Stimulated activated CD8-positive, alpha-beta memory T cell treated with anti-CD3 and anti-CD28 coated beads, Interleukin-12 subunit alpha, Interleukin-12 subunit beta, amount 100 ng/mL, for 1 hour (primary cell): ENCODE data around the gene MZB1.
"Not testable (repeated sequence)": the region's sequence is repeated elsewhere in the genome, so short reads cannot be mapped to it uniquely, and the experiment has no call there.

Experiments
- DNase-seq: peaks from one replicate; pipeline ENCODE4 v3.0.0-alpha.2; 2020; ENCODE audit warnings: low read depth

Gene MZB1

DNA sequence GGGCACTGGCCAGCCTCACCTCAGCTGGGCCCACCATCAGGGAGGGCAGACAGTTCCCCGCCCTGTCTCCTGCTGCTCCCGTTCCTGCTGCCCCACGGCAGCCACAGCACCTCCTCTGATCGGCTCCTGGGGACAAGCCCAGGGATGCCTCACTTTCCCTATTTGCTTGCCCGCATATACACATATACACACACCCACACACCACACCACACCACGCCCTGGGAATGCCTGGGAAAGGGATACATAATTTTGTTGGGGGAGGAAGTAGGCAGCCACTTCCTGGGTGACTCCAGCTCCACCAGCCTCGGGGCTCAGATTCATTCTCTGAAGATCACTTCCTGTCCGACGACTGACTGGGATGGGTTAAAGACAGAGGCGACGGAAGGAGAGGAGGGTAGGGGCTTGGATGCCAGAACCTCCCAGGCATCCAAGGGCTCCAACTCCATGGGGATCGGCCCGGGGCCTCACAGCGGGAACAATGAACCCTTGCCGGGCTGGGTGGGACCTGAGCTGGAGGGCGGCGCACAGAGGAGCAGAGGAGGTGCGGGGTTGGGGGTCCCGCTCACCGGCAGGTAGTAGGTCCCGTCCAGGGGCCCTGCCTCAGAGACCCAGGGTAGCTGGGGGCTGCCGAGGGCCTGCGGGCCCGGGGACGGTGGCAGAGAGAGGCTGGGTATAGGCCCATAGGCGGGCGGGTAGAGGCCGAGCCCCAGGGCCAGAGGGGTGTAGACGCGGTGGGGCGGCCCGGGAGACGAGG, 2.0 kb upstream of the MZB1 start:
- DNase-seq = no peak

DNA sequence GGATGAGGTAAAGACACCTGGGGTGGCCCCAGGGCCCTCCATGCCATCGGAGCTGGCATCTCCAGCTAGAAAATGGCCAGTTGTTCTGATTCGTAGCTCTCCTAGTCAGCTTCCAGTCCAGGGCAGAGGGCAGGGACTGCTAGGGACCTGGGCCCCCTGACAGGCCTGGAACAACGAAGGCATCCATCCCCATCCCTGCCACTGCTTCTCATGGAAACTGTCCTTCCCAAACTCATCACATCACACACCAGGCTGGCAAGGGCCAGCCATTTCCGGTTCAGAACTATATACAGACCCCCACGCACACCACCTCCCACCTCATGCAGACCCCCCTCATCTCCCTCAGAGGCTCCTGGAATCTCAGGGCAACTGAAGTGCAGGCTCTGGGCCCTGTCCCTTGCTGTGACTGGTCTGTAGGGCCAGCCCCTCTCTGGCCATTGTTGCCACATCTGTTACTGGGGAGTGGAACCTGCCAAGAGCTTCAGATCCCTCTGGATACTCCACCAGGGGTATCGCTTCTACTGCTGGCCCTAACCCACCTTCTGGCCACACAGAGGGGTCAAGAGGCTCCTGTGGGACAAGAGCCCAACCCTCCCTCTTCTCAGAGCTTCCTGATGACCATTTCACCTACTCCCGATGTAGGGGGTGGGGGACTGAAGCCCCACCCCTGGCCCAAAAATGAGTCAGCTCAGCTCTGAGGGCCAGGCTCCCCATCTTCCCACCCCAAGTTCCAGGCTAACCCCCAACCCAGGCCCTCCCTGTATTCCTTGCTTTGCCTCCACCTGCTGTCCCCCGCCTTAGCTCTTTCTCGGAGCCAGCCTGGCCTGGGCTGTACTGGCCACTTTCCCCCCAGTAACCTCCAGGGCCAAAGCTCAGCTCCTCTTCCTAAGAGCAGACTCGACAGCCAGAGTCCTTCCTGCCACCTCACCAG, 1.2 kb upstream of the MZB1 start:
- no peak for DNase-seq

DNA sequence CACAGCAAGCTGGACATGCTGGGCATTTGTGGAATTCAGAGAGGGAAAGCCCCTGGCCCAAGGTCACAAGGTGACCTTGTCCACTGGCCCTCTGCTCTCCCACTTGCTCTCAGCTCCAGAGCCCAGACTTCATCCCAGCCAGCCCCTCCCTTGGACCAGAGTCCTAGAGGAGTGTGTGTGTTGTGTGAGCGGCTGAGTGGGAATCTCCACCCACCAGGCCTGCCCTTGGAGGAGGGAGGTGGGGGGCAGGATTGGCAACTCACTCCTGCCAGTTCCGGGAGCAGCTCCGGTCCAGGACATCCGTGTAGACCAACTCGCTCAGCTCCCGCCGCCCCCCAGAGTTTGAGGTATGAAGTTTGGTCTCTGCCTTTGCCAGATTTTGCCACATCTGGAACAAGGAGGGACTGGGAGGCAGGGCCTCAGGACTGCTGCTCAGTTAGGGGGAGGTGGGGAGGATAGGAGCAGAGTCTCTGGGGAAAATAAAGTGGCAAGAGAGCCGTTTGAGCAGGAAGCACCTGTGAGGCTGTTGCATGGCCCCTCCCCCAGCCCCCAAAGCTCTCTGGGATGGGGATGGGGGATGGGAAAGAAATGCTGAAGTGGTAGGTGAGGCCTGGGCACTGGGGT, 1.4 kb downstream of the MZB1 start:
- no peak for DNase-seq

DNA sequence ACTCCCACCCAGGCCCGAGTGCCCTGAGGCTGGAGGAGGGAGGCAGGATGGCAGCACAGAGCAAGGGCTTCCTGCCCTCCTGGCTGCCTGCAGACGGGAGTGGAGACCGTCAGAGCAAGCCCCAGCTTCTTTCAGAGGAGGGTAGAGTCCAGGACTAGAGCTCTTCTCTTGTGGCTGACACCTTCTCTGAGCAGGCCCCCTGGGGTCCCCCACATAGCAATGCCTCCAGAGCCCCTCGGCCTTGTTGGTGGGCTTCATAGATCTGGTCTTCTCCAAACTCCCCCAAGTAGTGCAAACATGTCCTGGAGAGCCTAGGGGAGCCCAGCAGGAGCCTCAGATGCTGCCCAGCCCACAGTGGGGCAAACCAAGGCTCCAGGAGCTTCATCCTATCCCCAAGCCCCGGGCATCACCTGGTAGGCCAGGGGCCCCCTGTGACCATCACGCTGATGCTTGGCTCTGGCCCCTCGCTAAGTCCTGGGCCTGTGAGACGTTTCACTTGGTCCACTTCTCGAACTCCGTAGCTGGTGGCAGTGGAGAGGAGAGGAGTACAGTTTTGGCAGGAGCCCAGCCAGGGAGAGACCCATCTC, 2.0 kb downstream of the MZB1 start:
- no peak for DNase-seq

DNA sequence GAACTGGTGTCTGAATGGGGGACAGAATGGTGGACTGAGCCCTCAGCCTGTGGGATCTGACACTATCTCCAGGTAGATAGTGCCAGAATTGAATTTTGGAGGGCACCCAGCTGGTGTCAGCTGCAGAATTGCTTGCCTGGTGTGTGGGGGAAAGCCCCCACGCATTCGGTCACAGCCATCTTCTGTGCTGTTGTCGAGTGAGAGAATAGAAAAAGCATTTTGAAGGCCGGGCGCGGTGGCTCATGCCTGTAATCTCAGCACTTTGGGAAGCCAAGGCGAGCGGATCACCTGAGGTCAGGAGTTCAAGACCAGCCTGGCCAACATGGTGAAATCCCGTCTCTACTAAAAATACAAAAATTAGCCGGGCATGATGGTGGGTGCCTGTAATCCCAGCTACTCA, 2.8 kb downstream of the MZB1 start:
- DNase-seq = not testable (repeated sequence)

DNA sequence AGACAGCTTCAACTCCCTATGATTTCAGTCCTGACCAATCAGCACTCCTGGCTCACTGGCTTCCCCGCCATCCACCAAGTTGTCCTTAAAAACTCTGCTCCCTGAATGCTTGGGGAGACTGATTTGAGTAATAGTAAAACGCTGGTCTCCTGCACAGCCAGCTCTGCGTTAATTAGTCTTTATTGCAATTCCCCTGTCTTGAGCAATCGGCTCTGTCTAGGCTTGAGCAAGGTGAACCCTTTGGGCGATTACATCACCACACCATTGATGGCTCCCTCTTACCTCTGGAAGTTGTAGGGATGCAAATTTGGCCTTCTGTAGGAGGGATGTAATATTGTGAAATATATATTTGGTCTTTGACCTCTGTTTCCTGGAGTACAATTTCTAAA, 3.7 kb downstream of the MZB1 start:
- DNase-seq = no peak

DNA sequence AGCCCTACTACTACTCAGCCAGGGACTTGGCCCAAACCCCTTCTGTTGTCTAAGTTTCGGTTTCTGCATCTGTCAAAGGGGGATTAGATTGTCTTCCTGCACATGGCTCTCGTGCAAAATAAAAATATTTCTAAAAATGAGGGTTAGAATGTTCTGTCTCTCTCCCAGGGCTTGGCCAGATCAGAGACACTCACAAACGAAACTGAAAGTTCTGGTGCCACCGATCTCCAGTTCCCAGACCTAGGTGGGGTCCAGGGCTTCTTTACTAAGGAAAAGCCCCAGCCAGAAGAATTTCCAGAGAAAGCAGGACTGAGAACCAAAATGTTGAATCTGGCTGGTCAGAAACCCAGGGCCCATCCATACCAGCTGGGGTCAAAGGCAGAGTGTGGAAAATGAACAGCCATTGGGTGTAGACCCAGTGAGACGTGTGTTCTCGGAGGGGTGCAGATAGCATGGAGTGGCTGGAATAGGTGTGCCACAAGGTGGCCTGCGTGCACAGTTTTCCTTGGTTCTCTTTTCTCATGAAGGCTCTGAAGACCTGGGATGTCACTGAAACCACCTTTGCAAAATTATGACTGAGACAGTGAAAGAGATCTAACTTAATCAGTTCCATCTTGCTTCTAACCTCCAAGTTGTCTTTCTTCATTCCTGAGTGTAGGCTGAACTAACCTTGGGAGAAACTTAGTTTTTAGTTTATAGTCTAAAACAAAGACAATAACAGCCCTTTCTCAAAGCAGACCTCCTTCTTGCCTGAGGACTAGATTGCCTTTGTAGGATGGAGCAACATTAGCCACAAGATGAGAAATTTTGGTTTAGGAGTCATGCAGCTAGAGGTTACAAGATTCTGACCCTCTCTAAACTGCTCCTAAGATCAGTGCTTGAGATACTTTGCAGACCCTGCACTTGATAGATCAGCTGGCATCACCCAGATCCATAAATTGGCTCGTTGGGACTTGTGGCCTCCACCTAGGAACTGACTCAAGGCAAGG, 4.4 kb downstream of the MZB1 start:
- no peak for DNase-seq

DNA sequence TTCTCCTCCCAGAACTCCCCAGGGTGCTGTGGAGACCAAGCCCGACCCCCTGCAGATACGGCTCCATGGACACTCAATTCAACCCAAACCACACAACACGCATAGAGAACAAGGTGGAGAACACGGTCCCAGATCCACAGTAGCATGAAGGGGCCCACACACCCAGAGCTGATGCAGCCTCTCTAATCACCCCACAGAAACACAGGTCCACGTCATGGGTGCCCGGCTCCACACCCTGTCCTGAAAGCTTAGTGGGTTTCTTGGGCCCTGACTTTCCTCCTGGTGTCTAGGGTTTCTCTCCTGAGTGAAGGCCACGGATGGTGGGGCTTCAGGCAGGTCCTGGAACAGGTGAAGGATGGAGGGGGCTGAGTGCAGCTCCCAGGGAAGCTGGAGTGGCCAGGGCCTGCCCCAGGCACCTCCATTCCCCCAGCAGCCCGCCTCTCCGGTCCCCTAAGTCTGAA, 5.1 kb downstream of the MZB1 start:
- DNase-seq = no peak

DNA sequence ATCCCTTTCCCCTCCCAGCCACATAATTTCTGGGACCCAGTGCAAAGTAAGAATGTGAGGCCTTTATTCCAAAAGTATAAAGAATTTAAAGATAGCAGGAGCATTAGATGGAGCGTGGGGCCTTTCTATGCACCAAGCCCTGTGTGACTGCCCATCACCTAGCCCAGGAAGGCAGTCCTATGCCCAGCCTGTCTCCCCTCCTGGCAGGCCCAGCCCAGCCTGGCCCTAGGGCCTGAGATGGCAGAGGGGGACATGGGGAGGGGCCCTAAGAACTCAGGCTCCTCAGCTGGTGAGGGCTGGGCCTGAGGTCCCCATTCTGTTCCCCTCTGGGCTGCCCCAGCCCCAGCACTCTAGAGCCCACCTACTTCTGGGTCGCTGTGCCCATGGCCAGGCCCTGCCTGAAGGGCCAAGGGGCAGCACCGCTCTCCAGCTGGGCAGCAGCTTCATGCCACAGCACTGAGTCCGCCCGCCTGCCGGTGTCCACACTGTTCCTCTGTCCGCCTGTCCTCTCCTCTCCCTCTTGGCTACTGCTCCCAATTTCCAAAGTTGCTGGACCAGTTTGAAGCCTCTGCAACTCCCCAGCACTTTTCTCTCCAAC, 5.6 kb downstream of the MZB1 start:
- DNase-seq = no peak

DNA sequence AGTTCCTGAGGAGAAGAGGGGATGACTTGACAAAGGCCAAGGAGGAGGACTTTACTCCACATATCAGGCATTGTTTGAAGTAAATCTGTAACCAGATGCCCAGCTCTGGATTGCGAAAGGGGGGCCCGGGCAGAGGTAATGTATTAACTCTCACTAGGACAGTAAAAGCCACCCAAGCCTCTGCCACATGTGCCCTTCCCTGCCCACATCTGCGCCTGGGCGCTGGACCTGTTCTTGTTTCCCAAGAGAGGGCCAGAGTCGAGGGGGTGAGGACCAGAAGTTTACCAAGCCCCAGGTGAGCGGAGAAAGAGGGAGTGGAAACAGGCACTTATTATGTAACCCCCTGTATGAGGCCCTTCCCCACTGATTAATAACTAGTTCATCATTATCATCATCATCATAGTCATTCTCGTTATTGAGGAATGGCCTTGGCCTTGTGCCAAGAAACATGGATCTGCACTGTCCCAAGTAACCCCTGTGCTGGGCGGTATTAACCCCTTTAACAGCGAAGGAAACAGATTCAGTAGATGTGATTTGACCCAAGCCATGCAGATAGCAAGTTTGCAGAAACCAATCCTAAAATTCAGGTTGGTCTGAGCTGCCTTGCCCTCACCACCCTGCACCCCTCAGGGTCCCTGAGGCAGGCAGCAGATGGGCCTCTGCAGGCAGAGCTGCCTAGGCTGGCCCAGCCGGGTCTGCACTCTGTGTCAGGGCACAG, 6.3 kb downstream of the MZB1 start, which contains the start of gene SLC23A1:
SLC23A1 (minus strand) TSS at position 23 of the 718 bp plus-strand sequence. CDS start 44 bp downstream, outside the sequence.
- no peak for DNase-seq

DNA sequence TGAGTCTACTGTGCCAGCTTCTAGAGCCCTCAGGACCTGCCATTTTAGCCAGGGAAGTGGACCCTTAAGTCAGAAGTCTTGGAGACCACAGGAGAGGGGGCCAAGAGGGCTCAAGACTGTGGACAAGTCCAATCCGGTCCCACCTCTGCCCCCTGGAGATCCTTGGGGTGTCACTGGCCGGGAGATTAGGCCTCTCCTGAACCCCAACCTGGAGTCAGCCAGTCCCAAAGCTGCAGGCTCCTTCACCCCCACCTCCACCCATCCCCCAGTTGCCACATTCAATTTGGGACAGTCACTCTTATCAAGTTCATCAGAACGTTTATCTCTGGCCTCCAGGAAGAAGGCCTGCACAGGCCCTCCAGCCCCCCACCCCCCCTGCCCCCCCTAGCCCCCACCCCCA, 6.9 kb downstream of the MZB1 start:
- no peak for DNase-seq

DNA sequence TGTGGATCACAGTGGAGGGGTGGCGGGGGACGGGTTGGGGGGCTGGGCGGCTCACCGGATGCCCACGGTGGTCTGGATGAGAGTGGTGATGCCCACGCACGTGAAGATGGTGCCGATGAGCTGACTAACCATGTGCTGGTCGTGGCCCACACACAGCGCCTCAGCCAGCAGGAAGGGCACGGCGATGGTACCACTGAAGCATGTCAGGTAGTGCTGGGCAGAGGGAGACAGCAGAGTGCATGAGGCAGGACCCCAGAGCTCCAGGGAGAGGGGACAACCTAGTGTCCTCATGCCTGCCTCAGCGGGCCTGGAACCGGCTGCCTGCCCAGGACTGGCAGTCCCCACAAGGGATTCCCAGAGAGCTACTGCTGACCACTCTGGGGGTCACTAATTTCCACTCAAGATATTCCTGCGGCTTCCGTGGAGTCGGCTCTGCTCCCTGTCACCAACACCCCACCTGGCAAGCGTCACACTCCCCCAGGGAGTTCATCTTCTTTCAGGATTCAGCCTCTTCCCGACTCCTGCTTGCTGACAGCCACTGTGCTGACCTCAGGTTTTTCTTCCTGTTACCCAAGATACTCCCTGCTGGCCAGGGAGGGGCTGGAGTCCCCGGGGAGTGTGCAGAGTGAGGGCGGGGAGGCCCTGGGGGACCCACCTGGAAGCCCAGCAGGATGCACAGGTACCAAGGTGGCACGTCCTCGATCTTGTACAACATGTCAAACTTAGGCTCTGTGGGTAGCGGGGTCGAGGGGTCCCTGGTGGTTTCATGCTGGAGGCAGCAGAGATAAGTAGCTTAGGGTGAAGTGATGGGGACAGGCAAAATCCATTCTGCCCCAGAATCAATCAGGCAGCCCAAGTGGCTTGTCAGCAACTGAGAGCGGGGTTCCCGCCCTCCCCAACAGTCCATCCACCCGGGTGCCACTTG, 7.6 kb downstream of the MZB1 start:
- no peak for DNase-seq

DNA sequence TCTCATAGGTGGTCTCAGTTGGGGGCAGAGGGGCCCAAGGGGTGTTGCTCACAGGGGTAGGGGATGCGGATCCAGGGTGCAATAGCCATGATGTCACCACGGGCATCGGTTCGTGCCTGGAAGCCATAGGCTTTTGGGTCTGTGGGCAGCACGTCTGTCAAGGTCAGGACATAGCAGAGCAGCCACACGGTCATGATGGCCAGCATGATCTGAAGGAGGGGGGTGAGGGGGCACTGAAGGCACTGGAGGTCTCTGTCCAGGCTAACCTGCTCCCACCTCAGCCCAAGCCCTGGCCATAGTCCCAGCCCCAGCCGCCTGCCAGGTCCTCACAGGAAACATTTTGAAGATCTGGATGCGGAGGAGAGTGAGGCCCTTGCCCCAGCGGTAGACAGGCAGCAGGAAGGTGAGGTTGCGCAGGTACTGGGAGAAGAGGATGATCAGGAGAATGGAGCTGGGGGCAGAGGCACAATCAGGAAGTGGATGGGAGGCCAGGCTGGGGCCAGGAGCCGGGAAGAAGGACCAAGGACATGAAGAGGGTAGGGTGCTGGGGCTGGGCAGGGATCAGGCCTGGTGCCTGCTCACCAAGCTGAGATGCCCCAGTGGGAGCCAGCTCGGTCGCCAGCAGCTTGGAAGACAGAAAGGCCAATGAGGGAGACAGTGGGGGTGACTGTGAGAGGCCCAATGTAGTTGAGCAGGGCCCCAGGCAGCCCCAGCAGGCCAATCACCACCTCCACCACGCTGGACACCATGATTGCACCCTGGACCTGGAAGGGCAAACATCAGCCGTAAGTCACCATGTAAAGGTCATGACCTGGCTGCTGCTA, 9.9 kb downstream of the MZB1 start:
- DNase-seq = no peak

DNA sequence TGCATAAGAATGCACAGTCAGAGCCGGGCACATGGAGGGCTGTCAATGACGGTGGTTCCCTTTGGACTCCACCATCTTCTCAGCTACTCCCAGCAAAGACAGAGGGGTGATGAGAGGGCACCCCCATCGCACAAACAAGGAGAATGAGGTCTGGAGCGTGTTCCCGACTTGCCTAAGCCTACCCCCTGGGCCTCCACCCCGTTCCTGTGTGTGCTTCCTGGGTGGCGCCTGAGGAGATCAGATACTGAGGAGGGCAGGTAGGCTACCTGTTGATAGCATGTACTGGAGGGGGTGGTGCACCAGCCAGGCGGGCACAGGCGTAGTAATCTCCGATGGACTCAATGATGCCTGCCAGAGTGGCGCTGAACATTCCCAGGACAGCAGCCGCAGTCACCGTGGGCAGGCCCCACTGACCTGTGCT, 10.8 kb downstream of the MZB1 start:
- DNase-seq = no peak

DNA sequence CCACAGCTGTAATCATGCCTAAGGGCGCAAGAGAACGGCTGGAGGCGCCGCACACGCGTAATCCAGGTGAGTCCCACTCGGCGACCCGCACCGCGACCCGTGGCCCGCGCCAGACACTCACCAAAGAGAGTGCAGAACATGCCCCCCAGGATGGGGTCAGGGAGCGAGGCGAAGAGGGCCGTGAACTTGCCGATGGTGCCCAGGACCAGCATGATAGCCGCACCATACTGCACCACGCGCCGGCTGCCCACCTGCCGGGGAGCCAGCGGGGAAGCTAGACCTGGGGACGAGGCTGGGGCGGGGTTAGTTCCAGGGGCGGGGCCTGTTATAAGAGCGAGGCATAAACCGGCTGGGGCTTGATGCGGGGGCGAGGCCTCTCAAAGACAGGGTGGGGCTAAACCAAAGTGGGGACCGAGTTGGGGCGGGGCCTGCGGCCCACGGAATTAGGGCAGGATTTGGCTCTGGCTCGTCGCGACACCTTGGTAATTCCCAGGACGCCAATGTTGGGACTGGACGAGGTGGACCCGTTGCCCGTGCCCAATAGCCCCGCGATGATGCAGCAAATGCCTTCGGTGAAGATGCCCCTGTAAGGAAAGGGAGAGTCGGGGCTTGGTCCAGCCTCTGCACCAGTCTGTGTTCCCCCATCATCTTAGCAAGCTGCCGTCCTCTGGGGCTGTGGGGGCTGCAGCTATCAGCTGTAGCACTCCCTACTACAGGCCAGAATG, 11.4 kb downstream of the MZB1 start:
- DNase-seq = no peak

DNA sequence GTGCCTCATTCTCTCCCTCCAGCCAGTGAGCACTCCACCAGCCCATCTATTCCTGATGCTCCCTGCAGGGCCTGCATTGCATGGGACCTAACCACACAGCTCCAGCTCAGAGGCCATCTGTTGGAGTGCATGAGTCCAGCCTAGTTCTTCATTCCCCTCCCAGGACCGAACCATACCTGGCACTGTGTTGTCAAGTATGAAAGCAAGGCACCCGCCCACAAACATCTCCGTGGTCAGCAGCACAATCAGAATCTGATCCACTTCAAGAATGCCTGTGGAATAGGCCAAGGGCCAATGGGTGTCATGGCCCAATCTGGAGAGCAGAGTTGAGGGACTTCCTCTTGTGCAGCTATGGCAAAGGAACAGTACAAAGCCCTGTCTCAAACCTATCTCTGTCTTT, 12.5 kb downstream of the MZB1 start:
- no peak for DNase-seq

DNA sequence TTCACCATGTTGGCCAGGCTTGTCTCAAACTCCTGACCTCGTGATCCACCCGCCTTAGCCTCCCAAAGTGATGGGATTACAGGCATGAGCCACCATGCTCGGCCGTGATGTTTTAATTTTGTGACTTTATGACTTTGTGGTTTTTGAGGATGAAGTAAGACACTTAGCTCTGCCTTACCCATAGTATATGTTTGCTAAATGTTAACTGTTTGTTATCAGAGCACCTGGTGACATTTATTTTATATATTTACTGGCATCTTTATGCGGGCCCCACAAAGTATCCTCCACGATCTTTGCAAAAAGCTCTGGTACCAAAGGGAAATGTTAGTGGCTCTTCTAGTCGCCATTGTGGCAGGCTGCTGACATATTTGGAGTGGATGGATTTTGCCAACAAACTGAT, 13.3 kb downstream of the MZB1 start:
- DNase-seq = no peak
